H1 (cell line): Measurements from ENCODE around the gene HOXB6. TPM values are rescaled to one million over a fixed set of nuclear protein-coding genes. Genes with fewer than 3 reads are reported as not detected.

Experiments
- ASH2L ChIP-seq: fragments of 200-600, 300-600 bp; sonication (generic); IDR thresholded peaks from one replicate; pipeline ENCODE4 v1.7.1; 2017; ENCODE audit warnings: low read length
- KDM4A ChIP-seq: IDR thresholded peaks from one replicate; pipeline ENCODE4 v1.7.1; 2012; ENCODE audit warnings: low read depth, mild to moderate bottlenecking, moderate library complexity, low read length, inconsistent platforms; ENCODE audit not compliant: severe bottlenecking
- KDM5A ChIP-seq: fragments of 200-600 bp; IDR thresholded peaks from 2 replicates; pipeline ENCODE4 v1.7.1; 2012; ENCODE audit warnings: mild to moderate bottlenecking, low read length, inconsistent platforms, mixed read lengths
- NRF1 ChIP-seq: IDR thresholded peaks from 2 replicates; pipeline ENCODE4 v1.6.1; 2011; ENCODE audit warnings: mild to moderate bottlenecking, low read depth, low read length, improper control_type of control experiment
- RNF2 ChIP-seq: fragments of 200-900, 300-1000 bp; sonication (generic); IDR thresholded peaks from 2 replicates; pipeline ENCODE4 v1.7.1; 2016; ENCODE audit warnings: borderline replicate concordance, low read depth, mild to moderate bottlenecking, antibody characterized with exemption, low read length; ENCODE audit not compliant: poor library complexity, severe bottlenecking; ENCODE audit errors: missing control alignments
- TAF7 ChIP-seq: optimal IDR thresholded peaks from 2 replicates; pipeline ENCODE3; 2011; ENCODE audit warnings: low read depth, mild to moderate bottlenecking, inconsistent platforms, low read length, moderate library complexity, borderline replicate concordance
- USF2 ChIP-seq: IDR thresholded peaks from 2 replicates; pipeline ENCODE4 v1.6.1; 2011; ENCODE audit warnings: low read length, improper control_type of control experiment
- polyA plus RNA-seq, 7 experiments: library from polyadenylated mRNA; depleted of rRNA in 3 of 7; stranded (reverse) in 5 of 7; unstranded in 2 of 7; fragments of >200 nt in 5 of 7; fragments of 200-250 nt in 2 of 7; gene quantifications; 1 replicate in 5 of 7; 2 replicates in 1 of 7; 4 replicates in 1 of 7; pipeline versions ENCODE4 v1.2.1 to v1.2.3, GENCODE V29; 2011 to 2013; ENCODE audit warnings: missing spikeins in 2 of 7, mixed read lengths in 2 of 7
- total RNA-seq: library from RNA; stranded (reverse); fragmentation: NEBNext Ultra II Directional; extraction: Animal tissue kit (Norgen Biotek cat#: 25700); gene quantifications from 2 replicates; pipeline ENCODE4 v1.2.1, GENCODE V29; 2021

The HOXB6 gene
- total and polyA plus RNA-seq, 2 of the 8 experiments (the other 6 are each of a cell fraction or from before 2014, with no cell fraction given): not detected

DNA sequence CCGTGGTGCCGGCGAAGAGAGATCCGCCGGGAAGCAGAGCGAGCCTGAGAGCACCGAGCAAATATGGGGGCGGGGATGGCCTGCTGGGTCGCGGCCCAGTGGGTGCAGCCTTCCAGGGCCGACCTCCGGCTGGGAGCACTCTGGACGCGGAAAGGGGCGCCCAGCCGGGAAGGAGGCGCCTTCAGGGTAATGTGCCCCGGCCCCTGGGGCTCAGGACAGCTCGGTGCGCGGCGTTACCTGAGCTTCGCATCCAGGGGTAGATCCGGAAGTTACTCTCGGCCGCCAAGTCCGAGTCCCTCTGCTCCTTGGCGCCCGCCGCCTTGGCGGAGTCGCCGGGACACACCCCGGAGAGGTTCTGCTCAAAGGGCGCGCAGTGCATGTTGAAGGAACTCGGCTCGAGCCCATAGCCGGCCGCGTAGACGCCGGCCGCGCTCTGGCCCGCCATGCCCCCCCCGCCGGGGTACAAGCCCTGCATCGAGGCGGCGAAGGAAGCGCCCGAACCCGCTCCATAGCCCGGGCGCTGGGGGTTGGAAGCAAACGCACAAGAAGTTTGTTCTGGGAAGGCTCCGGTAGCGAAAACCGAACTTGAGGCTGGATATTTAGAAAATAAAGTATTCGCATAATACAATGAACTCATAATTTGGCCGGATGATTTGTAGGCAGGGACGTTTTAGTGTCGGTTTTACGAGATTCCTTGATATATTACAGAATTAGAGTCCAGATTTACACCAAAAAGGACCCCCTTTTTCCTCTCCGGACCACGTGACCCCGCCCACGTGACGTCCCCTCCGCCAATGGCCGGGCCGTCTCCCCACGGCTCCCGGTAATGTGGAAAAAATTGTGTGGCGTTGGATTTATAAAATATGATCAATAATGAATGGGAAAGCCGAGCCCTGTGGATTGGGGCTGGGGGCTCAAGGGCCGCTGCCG, 5.8 kb upstream of the HOXB6 start, which contains the start of gene HOXB7 (continued):
- TF ChIP-seq RNF2 (peak; percentile 96), USF2 (peak; percentile 98), KDM5A (no peak), KDM4A (peak; percentile 44), NRF1 (no peak), TAF7 (no peak), ASH2L (no peak)
